ENCODE results near the gene OBSL1.

OBSL1 gene

DNA sequence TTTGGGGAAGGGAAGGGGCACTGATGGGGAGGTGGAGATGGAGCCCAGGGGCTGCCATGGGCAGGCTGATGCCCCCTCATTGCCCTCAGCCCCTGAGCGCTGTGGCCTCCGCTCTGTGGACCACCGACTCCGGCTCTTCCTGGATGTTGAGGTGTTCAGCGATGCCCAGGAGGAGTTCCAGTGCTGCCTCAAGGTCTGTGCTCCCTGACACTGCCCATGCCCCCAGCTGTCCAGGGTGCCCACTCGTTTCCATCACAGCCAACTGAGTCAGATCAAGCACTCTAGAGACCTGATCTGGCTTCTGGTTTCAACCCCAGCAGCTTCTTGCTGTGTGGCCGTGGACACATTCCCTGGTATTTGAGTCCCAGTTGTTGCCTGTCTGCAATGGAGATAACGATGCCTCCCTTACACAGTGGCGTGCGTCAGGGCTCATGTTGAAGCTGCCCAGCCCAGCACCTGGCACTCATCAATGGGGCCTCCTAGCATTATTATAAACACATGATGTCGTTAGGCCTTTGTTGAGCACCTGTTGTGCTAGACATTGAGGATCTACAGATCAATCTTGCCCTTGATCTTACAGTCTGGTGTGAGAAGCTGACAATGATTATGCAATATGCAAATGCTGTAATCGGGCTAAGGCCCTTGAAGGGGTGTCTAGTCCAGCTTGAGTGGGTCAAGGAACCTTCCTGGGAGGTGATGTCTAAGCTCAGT is 40.7 kb upstream of the OBSL1 start:
- H3K9ac ChIP-seq (ENCODE audit: low read depth, low read length) = no peak overlapping the region
- H3K27ac ChIP-seq (ENCODE audit: low read depth, low read length) = no peak overlapping the region
- no peaks in the 10 kb centered on the region for H3K4me1 ChIP-seq (ENCODE audit: control insufficient read depth, insufficient read depth, low read length)
- no peaks in the 10 kb centered on the region for H3K27me3 ChIP-seq (ENCODE audit: control insufficient read depth, insufficient read depth, low read length)
- peaks cover 36% of the 10 kb centered on the region for H3K36me3 ChIP-seq (ENCODE audit: control insufficient read depth, insufficient read depth, low read length)
- no peak overlapping the region for H3K4me3 ChIP-seq (ENCODE audit: low read depth, low read length)
- no peaks in the 10 kb centered on the region for H3K9me3 ChIP-seq (ENCODE audit: control insufficient read depth, insufficient read depth, low read length)

DNA sequence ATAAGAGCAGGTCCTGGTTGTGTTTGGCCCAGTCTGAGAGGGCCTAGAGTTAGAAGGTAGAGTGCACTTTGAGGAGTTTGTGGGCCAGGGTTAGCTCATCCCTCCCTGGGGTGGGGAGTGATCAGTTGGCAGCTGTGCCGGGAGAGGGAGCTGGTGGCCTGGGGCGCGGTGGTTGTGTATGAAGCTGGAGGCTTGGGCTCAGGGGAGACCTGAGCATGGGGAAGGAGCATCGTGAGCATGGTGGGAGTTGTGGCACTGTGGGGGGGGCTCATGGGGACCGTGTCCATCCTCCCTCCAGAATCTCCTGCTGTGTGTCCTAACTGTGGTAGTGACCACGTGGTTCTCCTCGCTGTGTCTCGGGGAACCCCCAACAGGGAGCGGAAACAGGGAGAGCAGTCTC is 40.0 kb upstream of the OBSL1 start:
- no peak overlapping the region for H3K9ac ChIP-seq (ENCODE audit: low read depth, low read length)
- H3K9me3 ChIP-seq (ENCODE audit: control insufficient read depth, insufficient read depth, low read length) = no peaks in the 10 kb centered on the region
- no peak overlapping the region for H3K4me3 ChIP-seq (ENCODE audit: low read depth, low read length)
- no peaks in the 10 kb centered on the region for H3K27me3 ChIP-seq (ENCODE audit: control insufficient read depth, insufficient read depth, low read length)
- H3K36me3 ChIP-seq (ENCODE audit: control insufficient read depth, insufficient read depth, low read length) = peaks cover 40% of the 10 kb centered on the region
- H3K4me1 ChIP-seq (ENCODE audit: control insufficient read depth, insufficient read depth, low read length) = no peaks in the 10 kb centered on the region
- no peak overlapping the region for H3K27ac ChIP-seq (ENCODE audit: low read depth, low read length)

DNA sequence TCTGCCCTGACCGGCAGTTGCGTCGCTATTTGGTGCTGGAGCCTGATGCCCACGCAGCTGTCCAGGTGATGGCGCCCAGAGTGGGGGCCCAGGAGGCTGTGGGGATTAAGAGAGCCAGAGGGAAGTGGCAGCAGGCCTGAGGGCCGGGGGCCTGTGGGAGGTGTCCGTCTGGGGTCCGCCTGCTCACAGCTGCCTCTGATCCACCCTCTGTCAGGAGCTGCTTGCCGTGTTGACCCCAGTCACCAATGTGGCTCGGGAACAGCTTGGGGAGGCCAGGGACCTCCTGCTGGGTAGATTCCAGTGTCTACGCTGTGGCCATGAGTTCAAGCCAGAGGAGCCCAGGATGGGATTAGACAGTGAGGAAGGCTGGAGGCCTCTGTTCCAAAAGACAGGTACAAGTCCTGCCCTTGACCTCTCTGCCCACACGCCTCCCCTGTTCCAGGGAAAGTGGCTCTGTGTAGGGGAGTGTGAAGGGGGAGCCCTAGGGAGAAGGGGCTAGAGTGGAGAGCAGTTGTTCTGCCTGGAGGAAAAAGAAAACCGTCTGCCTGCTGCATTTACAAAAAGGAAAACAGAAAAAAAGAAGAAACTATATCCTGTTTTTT is 37.9 kb upstream of the OBSL1 start:
- H3K4me3 ChIP-seq (ENCODE audit: low read depth, low read length) = no peak overlapping the region
- no peaks in the 10 kb centered on the region for H3K4me1 ChIP-seq (ENCODE audit: control insufficient read depth, insufficient read depth, low read length)
- no peak overlapping the region for H3K9ac ChIP-seq (ENCODE audit: low read depth, low read length)
- H3K27me3 ChIP-seq (ENCODE audit: control insufficient read depth, insufficient read depth, low read length) = no peaks in the 10 kb centered on the region
- H3K27ac ChIP-seq (ENCODE audit: low read depth, low read length) = no peak overlapping the region
- no peaks in the 10 kb centered on the region for H3K9me3 ChIP-seq (ENCODE audit: control insufficient read depth, insufficient read depth, low read length)
- H3K36me3 ChIP-seq (ENCODE audit: control insufficient read depth, insufficient read depth, low read length) = peaks cover 46% of the 10 kb centered on the region

DNA sequence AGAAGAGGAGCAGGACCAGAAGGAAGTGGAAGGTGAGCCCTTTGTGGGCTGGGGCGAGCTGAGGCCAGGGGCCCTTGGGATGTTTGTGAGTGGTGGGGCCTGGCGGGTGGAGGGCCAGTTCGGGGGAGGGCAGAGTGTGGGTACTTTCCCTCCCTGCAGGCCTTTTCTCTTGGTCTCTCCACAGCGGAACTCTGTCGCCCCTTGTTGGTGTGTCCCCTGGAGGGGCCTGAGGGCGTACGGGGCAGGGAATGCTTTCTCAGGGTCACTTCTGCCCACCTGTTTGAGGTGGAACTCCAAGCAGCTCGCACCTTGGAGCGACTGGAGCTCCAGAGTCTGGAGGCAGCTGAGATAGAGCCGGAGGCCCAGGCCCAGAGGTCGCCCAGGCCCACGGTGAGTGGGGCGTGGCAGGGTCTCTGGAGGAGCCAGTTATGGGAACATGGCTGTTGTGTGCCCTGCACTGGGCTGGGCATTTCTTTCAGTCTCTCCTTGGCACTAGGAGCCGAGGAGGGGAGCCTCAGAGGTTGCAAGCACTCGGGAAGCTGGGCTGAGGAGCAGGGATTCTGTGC is 37.1 kb upstream of the OBSL1 start:
- H3K9ac ChIP-seq (ENCODE audit: low read depth, low read length) = no peak overlapping the region; the same call in 1 of the 2 replicates
- H3K27me3 ChIP-seq (ENCODE audit: control insufficient read depth, insufficient read depth, low read length) = no peaks in the 10 kb centered on the region
- H3K9me3 ChIP-seq (ENCODE audit: control insufficient read depth, insufficient read depth, low read length) = no peaks in the 10 kb centered on the region
- no peaks in the 10 kb centered on the region for H3K4me1 ChIP-seq (ENCODE audit: control insufficient read depth, insufficient read depth, low read length)
- H3K36me3 ChIP-seq (ENCODE audit: control insufficient read depth, insufficient read depth, low read length) = peaks cover 47% of the 10 kb centered on the region
- H3K4me3 ChIP-seq (ENCODE audit: low read depth, low read length) = no peak overlapping the region
- H3K27ac ChIP-seq (ENCODE audit: low read depth, low read length) = no peak overlapping the region

DNA sequence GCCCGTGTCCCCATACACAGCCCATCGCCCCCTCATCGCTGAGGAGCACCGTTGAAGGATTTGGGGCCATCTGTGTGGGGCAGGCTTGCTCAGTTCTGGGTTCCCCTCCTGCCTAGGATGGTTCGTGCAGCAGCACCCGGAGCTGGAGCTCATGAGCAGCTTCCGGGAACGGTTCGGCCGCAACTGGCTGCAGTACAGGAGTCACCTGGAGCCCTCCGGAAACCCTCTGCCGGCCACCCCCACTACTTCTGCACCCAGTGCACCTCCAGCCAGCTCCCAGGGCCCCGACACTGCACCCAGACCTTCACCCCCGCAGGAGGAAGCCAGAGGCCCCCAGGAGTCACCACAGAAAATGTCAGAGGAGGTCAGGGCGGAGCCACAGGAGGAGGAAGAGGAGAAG is 36.6 kb upstream of the OBSL1 start:
- Histone ChIP-seq H3K4me1 (ENCODE audit: control insufficient read depth, insufficient read depth, low read length) (no peaks in the 10 kb centered on the region), H3K9me3 (ENCODE audit: control insufficient read depth, insufficient read depth, low read length) (no peaks in the 10 kb centered on the region), H3K36me3 (ENCODE audit: control insufficient read depth, insufficient read depth, low read length) (peaks cover 49% of the 10 kb centered on the region), H3K4me3 (ENCODE audit: low read depth, low read length) (no peak overlapping the region), H3K27me3 (ENCODE audit: control insufficient read depth, insufficient read depth, low read length) (no peaks in the 10 kb centered on the region), H3K9ac (ENCODE audit: low read depth, low read length) (no peak overlapping the region), H3K27ac (ENCODE audit: low read depth, low read length) (no peak overlapping the region)

DNA sequence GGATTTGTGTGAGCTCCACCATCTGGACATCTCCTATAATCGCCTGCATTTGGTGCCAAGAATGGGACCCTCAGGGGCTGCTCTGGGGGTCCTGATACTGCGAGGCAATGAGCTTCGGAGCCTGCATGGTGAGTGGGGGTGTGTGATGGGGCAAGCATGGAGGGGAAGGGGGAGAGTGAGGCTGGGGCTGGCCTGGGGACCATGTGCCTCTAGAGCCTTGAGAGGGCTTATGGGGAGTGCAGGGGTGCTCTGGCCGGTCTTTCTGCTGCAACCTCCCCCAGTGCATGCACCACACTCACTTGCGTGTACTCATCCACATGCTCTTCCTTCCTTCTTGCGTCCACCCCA is 34.2 kb upstream of the OBSL1 start:
- no peak overlapping the region for H3K9ac ChIP-seq (ENCODE audit: low read depth, low read length)
- H3K9me3 ChIP-seq (ENCODE audit: control insufficient read depth, insufficient read depth, low read length) = no peaks in the 10 kb centered on the region
- H3K27me3 ChIP-seq (ENCODE audit: control insufficient read depth, insufficient read depth, low read length) = no peaks in the 10 kb centered on the region
- H3K27ac ChIP-seq (ENCODE audit: low read depth, low read length) = no peak overlapping the region
- H3K36me3 ChIP-seq (ENCODE audit: control insufficient read depth, insufficient read depth, low read length) = peaks cover 58% of the 10 kb centered on the region
- no peaks in the 10 kb centered on the region for H3K4me1 ChIP-seq (ENCODE audit: control insufficient read depth, insufficient read depth, low read length)
- H3K4me3 ChIP-seq (ENCODE audit: low read depth, low read length) = no peak overlapping the region

DNA sequence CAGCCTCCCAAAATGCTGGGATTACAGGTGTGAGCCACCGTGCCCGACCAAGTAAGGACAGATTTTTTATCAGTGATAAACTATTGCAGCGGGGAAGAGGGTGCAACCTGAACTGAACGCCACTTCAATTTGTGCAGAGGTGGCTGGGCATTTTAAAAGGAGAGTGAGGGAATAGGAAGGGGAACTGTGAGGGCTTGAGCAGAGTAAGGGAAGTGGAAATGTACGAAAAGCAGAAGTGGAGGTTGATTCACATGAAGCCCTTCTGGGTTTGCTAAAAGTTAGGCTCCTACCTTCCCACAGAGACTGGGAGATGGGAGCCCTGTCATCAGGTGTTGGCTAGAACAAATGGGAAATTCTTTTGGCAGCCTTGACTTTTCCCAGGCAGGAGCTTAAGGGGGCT is 32.4 kb upstream of the OBSL1 start:
- Histone ChIP-seq H3K9ac (ENCODE audit: low read depth, low read length) (no peak overlapping the region), H3K4me3 (ENCODE audit: low read depth, low read length) (no peak overlapping the region), H3K36me3 (ENCODE audit: control insufficient read depth, insufficient read depth, low read length) (peaks cover 46% of the 10 kb centered on the region), H3K9me3 (ENCODE audit: control insufficient read depth, insufficient read depth, low read length) (no peaks in the 10 kb centered on the region), H3K4me1 (ENCODE audit: control insufficient read depth, insufficient read depth, low read length) (0 out of 2 replicates have a peak, but pooled peaks cover under 1% of the 10 kb centered on the region), H3K27me3 (ENCODE audit: control insufficient read depth, insufficient read depth, low read length) (no peaks in the 10 kb centered on the region), H3K27ac (ENCODE audit: low read depth, low read length) (no peak overlapping the region)

DNA sequence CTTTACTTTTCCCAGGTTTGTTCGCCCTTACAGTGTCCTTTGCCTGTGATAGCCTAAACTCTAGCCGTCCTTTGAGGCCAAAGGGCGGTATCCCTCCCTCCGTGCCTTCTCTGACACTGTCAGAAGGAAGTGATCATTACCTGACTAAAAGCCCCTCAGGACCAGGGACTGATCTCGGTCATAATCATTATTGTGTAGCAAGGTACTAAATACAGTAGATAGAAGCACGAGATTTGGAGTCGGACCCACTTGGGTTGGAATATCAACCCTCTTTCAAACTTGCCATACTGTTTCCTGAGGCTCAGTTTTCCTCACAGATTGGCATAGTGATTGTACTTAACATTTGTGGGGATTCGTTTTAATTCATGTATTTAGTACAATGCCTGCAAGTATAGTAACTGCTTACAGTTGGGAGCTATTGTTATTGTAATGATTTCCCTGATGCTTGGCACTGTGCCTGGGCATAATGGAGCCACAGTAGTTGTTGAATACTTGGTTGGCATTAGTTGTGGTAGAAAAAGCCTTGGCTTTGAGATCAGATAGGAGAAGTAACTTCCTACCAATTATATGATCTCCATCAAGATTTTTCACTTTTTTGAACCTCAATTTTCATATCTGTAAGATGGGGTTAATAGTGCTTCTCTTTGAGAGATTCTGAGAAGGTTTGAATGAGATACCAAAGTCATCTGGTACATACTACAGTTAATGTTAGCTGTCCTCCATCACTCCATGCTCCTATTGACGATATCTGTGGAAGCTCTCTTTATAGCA is 27.2 kb upstream of the OBSL1 start:
- peaks cover 31% of the 10 kb centered on the region for H3K4me1 ChIP-seq (ENCODE audit: control insufficient read depth, insufficient read depth, low read length)
- H3K27ac ChIP-seq (ENCODE audit: low read depth, low read length) = peak overlapping the region; percentile 74
- peak overlapping the region; percentile 93 for H3K4me3 ChIP-seq (ENCODE audit: low read depth, low read length)
- no peaks in the 10 kb centered on the region for H3K9me3 ChIP-seq (ENCODE audit: control insufficient read depth, insufficient read depth, low read length)
- H3K27me3 ChIP-seq (ENCODE audit: control insufficient read depth, insufficient read depth, low read length) = no peaks in the 10 kb centered on the region
- H3K36me3 ChIP-seq (ENCODE audit: control insufficient read depth, insufficient read depth, low read length) = peaks cover 20% of the 10 kb centered on the region
- H3K9ac ChIP-seq (ENCODE audit: low read depth, low read length) = peak overlapping the region; percentile 41

DNA sequence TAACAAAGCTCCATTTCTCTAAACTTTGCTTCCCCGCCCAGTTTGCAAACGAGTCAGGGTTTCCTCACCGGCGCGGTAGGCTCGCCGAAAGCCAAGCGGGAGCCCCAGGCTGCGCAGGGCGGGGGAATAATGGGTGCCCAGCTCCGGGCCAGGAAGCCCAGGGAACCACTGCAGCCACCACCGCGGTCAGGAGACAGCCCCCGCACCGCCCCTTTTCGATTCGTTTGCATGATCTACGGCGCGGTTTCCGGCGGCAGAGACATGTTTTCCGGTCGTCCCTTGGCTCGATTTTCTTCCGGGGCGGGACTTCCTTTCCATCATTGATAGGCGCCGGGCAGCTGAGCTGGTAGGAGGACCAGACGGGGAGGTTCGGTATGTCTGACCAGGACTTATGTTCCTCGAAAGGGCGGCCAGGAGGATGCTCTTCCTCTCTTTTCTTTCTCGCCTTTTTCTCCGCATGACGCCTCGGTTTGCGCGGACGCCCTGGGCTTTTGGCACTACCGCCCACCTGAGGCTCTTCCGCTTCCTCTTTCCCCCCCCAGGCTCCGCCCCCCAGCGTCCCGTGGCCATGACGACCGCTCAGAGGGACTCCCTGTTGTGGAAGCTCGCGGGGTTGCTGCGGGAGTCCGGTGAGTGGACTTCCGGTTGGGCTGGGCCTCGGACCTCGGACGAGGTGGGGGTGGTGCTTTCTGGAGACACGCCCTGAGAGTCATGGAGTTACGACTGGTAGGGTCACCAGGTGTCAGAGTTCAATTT is 26.4 kb upstream of the OBSL1 start, which contains the start of gene STK11IP:
Gene STK11IP, plus strand, starts transcription at position 306 of the 756 bp plus-strand sequence. Its CDS starts 263 bp downstream, at position 569.
- H3K36me3 ChIP-seq (ENCODE audit: control insufficient read depth, insufficient read depth, low read length) = peaks cover 17% of the 10 kb centered on the region
- no peaks in the 10 kb centered on the region for H3K9me3 ChIP-seq (ENCODE audit: control insufficient read depth, insufficient read depth, low read length)
- peaks cover 31% of the 10 kb centered on the region for H3K4me1 ChIP-seq (ENCODE audit: control insufficient read depth, insufficient read depth, low read length)
- H3K9ac ChIP-seq (ENCODE audit: low read depth, low read length) = peak within 1 kb of the TSS; percentile 89
- no peaks in the 10 kb centered on the region for H3K27me3 ChIP-seq (ENCODE audit: control insufficient read depth, insufficient read depth, low read length)
- peak within 1 kb of the TSS; percentile 93 for H3K4me3 ChIP-seq (ENCODE audit: low read depth, low read length)
- H3K27ac ChIP-seq (ENCODE audit: low read depth, low read length) = peak within 1 kb of the TSS; percentile 95

DNA sequence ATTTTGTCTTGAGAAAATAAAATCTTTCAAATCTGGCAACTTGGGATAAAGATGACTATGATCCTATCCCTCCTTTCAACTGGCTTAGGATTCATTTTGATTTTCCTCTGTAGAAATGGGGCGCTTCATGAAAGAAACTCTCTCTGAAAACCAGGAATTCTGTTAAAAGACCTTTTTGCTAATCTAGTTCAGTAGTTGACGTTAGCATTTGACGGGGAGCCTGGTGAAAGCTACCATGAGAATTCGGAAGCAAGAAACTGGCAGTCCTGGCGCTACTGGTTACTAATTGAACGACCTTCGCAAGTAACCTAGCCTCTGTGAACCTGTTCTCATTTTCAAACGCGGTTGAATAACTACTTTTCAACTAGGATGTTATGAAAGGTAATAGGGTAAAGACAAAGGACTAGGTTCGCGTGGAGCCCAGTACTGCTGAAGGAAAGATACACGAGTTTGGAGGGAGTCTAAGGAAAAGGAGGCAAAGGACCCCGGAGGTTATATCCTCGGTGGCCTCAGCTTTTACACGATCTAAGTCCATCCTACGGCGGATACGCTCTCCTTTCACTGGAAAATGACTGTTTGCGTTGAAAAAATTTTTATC is 25.7 kb upstream of the OBSL1 start:
- Histone ChIP-seq H3K9ac (ENCODE audit: low read depth, low read length) (peak overlapping the region; percentile 89), H3K4me1 (ENCODE audit: control insufficient read depth, insufficient read depth, low read length) (peaks cover 31% of the 10 kb centered on the region), H3K36me3 (ENCODE audit: control insufficient read depth, insufficient read depth, low read length) (peaks cover 10% of the 10 kb centered on the region), H3K4me3 (ENCODE audit: low read depth, low read length) (peak overlapping the region; percentile 93), H3K27me3 (ENCODE audit: control insufficient read depth, insufficient read depth, low read length) (no peaks in the 10 kb centered on the region), H3K9me3 (ENCODE audit: control insufficient read depth, insufficient read depth, low read length) (no peaks in the 10 kb centered on the region), H3K27ac (ENCODE audit: low read depth, low read length) (peak overlapping the region; percentile 95)
